SH-SY5Y (cell line): ENCODE results near the gene ECE1.

Source experiments
- GATA2 ChIP-seq: IDR thresholded peaks from 2 replicates; pipeline ENCODE4 v1.6.1; 2011; ENCODE audit warnings: mild to moderate bottlenecking, low read depth, low read length
- GATA3 ChIP-seq: IDR thresholded peaks from 2 replicates; pipeline ENCODE4 v1.6.1; 2011; ENCODE audit warnings: low read depth, mild to moderate bottlenecking, low read length, moderate library complexity

ECE1 gene

DNA sequence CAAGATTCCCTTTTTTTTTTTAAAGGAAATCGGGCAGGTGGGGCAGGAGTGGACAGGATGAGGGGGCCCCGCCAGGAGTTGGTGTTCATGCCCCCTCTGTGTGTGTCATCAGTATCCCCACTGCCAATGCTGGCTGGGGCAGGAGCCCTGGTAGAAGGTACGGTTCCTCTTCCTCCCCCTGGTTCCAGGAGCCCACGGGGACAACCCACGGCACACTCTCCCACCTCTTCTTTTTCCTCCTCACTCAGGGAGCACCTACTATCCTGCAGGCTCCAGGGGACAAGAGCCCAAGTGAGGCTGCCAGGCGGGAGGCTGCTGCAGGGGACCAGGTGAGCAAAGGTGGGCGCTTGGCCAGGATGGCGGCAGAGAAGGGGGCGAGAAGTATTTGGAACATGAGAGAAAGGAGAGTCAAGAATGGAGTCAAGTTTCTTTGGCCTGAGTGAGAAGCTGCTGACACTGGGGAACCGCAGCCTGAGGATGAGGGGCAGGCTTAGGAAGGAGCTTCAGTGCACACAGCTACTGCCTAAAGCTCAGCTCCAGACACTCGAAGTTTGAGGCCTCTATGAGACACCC is 26.5 kb downstream of the ECE1 start:
- no peak for TF ChIP-seq GATA2
- TF ChIP-seq GATA3 = no peak

DNA sequence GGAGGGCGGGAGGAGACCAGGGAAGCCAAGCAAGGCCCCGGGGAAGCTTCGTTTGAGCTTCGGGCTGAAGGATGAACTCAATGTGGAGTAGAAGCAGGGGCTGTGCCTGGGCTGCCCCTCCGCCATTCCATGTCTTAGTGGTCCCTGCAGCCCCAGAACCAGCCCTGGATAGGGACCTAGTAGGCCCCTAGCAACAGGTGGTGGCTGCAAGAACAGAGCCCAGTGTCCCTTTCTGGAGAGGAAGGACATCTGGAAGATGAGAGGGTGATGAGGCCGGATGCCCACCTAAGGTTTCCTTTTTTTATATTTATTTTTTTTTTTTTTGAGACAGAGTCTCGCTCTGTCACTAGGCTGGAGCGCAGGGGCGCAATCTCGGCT is 27.2 kb downstream of the ECE1 start:
- TF ChIP-seq GATA2 (no peak), GATA3 (no peak)

DNA sequence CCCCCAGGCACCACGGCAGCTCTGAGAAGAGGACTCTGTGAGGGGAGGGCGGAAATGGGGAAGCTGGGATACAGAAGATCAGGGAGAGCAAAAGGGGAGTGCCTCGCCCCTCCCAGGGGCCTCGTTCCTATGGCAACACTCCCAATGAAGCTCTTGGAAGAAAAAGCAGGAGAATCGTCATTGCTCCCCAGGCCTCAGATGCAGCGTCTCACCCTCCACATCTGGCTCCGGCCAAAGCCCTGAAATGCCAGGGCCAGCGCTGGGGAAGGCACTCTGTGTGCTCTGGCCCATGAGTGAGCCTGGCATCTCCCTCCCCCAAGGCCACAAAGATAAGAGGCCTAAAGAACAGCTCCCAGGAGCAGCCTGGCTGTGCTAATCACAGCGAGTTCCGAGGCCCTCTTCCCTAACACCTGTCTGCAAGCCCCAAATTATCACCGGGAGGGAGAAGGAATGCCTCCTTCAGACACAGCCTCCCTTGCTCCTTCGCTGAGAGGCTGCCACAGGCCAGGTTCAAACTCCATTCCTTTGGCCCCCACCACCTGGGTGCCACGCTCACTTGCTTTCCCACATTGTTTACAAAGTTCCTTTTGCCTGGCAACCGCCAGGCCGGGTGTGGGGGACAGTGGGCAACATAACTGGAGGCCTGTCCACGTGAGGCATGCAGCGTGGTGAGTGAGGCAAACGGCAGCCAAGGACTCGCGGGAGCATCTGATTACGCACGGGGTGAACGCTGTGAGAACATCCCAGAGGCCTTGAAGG is 27.8 kb downstream of the ECE1 start:
- no peak for TF ChIP-seq GATA3
- TF ChIP-seq GATA2 = peak; percentile 89

DNA sequence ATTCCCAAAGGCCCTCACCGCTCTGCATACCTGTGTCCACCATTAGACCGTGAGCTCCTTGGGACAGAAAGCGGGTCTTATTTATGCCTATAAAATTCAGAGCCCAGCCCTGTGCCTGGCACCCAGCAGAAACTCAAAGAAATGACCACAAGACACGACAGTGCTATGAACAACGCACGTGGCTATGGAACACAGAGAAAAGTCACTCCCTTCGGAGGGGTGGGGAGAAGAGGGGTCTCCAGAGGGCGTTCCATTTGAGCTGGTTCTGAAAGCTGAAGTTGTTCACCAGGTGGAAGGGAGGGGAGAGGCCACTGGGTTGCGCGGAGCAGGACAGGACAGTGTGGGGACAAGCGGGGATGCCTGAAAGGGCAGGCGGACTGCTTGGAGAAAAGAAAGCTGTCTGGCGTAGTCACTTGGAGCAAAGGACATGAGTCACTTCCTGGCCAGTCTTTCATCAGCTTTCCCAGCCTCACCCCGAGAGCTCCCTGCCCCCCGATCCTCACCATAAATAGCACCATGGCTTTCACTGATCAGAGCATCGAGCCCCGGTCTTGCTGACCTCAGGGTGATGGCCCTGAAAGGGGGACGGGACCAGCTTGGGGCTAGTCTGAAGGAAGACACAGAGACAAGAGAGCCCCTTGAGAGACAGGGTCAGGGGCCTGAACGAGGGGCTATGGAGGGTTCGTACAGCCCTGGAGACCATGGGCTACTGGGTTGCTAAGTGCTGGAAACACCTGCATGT is 28.5 kb downstream of the ECE1 start:
- no peak for TF ChIP-seq GATA2

DNA sequence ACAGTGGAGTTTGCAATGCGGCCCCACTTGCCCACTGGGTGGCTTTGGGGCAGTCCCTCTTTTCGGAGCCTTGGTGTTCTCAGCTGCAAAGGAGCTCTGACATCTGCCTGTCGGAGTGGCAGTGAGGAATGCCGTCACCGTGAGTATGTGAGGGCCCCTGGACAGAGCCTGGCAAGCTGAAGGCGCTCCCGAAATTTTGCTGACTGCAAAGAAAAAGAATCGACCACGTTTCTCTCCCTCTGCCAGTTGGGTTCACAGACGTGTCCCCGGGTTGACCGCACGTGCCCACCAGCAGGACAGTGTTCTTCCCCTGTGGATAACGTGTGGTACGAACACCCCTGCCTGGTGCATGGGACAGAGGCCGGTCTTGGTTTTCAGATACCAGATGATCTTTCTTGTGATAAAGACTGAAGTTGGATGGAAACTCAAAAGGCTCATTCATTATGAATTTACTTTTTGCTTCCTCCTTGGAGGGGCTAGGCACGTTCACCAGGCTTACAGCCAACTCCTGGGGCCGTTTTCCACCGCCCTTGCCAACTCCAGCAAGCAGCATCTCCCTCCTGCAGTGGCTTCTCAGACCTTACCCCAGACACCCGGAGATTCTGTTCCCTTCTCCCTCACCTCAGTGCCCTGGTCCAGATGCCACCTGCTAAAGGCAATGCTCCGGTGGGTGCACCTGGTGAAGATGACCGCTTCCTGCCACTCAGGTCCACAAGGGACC is 29.7 kb downstream of the ECE1 start:
- TF ChIP-seq GATA2 (no peak), GATA3 (no peak)

DNA sequence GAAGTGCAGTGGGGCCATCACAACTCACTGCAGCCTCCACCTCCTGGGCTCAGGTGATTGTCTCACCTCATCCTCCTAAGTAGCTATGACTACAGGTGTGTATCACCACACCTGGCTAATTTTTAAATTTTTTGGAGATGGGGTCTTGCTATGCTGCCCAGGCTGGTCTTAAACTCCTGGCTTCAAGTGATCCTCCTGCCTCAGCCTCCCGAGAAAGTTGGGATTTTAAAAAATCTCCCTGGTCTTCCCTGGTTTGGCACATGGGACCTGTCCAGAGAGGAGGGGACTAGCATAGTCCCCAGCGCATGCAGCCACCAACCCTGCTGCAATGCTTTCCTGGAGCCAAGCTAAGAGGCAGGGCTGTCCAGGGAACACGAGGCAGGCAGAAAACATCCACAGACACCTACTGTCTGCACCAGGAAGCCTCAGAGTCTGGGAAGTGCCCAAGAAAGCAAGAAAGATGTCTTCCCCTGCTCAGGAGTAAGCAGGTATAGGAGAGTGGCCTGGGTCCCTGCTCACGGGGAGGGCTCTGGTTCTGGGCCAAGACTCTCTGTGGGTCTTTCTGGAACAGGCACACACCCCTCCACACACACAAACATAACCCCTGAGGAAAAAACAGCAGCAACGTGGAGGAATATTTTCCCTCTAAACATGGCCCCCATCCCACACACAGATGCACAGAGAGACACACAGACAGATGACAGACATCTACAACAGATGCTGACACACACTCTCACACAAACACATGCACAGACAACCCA is 30.8 kb downstream of the ECE1 start:
- TF ChIP-seq GATA3 = no peak
- no peak for TF ChIP-seq GATA2

DNA sequence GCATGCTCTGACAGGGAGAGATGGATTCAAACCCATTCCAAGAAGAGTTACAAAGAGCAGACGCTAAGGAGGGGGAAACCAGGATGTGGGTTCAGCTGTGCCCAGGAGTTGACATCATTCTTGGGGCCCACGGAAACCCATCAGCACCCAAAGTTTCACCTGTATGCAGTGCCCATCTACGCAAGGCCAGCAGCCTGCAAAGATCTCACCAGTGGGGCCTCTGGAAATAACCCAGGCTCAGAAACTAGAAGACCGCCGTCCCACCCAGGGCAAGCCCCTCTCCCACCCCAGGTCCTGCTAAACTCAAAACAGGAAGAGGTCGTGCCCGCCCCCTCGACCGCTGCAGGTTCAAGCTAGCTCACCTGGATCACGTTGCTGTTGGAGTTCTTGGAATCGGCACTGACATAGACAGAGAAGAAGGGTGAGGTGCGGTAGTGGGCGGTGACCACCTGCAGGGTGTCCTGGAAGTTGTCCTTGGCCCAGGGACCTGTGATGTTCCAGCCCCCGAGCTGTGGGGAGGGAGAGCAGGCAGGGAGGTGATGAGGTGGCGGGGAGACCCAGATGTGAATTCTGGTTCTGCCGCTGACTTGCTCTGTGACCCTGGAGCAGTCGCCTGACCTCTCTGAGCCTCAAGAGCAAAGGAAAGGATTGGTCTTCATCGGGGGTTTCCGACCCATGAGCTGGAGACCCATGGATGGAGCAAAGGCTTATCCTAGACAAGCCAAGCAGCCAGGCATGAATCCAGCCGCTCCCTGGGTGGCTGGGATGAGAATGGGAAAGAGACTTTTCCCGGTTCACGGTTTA is 31.7 kb downstream of the ECE1 start:
- no peak for TF ChIP-seq GATA2
- TF ChIP-seq GATA3 = no peak

DNA sequence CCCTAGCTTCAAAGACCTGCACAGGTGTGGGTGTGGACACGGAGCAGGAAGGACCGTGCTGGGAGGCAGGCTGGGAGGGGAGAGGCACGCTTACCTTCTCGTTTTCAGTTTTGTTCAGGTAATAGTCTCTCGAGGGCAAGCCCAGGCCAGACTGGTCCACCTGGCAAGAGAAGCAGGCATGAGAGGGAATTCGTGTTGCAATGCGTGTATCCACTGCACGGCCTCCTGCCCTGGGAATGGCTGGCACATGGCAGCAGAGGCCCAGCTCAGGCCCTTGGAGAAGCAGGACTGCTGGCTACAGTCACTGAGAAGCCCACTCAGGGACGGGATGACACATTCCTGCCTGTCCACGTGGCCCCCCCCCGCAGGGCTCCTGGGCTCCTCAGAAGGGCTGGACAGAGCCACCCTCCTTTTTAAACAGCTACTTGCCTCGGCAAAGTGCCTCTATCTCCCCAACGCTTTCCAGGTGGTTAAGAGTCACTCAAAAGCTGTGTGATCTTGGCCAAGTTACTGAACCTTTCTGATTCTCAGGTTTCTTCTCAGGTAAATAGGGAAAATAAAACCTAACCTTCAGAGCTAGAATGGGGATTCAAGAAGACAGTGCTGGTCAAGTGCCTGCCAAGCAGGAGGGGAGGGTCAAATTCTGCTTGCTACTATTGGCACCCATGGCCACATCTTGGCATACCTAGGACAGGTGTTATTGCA is 32.7 kb downstream of the ECE1 start:
- TF ChIP-seq GATA3 = no peak
- TF ChIP-seq GATA2 = no peak

DNA sequence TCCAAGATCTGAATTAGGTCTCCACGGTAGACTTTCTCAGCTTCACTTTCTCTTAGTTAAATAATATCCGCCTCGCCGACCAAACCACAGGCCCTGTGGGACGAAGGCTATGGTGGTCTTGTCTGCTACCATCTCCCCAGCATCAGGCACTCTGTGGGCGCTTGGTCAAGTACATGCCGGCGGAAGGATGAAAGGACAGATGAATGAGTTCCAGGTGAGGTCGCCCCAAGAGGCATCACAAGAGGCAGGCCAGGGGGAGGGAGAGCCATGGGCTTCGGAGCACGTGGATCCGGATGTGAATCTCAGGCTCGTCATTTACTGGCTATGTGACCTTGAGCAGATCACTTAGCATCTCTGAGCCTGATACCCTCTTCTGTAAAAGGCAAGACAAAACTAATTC is 33.5 kb downstream of the ECE1 start:
- TF ChIP-seq GATA2 (no peak), GATA3 (no peak)

DNA sequence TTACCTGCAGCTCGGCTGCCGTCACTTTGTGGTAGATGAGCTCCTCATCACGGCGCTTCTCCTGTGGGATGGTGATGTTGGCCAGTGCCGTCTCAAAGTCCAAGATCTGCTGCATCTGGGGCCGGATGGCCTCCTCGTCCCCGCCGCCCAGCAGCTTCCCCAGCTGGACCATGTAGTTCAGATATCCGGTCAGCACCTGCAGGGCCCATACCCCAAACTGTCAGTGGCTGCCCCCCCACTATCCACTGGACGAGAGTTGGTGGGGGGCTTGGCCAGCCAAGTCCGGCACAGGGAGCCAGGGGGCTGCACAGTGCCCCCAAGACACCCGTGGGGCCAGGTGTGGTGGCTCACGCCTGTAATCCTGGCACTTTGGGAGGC is 34.3 kb downstream of the ECE1 start:
- no peak for TF ChIP-seq GATA2
- TF ChIP-seq GATA3 = no peak

DNA sequence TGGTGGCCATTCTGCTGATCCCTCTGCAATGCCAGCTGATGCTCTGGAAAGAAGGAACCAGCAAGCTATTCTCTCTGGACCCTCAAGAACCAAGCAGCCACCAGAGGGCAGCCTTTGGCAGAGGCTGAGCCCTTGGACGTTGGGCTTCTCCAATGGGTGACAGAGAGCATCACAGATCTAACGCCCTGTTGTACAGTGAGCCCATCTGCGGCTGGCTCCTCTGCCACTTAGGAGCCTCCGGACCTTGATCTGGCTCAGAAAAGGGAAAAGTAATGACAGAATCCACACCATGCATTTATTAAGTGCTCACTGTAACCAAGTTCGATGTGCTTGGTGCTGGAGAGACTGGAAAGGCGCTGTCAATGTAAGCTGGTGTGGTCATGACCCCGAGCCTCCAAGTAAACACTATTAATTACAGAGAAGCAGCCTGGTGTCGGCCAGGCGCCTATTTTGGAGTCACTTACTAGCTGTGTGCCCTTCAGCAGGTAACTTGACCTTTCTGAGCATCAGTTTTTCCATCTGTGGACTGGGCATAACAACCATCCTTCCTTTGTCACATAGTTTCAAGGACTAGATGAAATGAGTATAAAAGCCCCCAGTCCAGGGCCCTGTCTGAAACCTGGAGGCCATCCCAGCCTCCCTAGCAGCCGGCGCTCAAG is 34.9 kb downstream of the ECE1 start:
- no peak for TF ChIP-seq GATA3
- no peak for TF ChIP-seq GATA2

DNA sequence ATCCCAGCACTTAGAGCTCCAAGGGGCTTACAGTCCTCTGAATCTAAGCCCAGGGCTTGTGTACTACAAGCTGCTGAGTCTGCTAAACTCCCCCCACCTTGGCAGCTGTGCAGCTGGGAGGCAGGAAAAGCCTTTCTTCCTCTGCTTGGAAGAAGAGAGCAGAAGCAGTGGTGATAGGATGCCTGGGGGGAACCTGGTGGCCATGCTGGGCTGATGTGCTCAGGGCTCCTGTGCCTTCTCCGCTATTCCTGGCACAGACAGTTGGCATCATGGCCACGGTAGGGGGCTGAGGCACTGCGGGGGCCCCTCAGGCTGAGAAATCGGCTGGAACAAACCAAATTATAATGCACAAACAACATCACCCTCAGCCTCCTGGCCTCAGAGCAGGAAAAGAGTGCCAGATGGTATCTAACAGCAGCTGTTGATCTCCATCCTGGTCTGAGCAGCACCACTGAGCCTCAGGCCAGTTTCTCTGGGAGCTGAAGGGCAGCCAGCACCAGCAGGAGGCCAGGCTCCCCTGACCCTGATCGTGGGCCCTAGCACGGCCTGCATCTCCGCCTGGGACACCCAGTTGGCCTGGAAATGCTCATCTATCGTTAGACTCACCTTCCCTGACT is 35.8 kb downstream of the ECE1 start:
- TF ChIP-seq GATA3 (no peak), GATA2 (peak; percentile 97)
